PC-9 (cell line): ENCODE measurements around the gene TFAP2A. TPM values are rescaled to one million over a fixed set of nuclear protein-coding genes. Genes with fewer than 3 reads are reported as not detected.

Experiments
- BruUV-seq: library from RNA; stranded (reverse); fragments of 400-500 nt; replicated peaks from 2 replicates; lab custom pipeline; 2021; lab: Mats Ljungman, UMichigan
- CTCF ChIA-PET: fragments of 300-600 bp; sonication (Branson Sonifier 250); formaldehyde crosslinking; loops from one replicate; lab custom pipeline; 2022; ENCODE audit warnings: antibody characterized with exemption; lab: Charles Lee
- POLR2A ChIA-PET: fragments of 300-600 bp; sonication (Branson Sonifier 250); formaldehyde crosslinking; loops from one replicate; lab custom pipeline; 2022; ENCODE audit warnings: antibody characterized with exemption; ENCODE audit not compliant: unreplicated experiment; lab: Charles Lee
- DNase-seq, 2 experiments: peaks; one replicate each; pipeline versions ENCODE4 v3.0.0 to v3.0.0-alpha.2; 2015 to 2022; ENCODE audit warnings: mixed read lengths in 1 of 2
- H2AFZ ChIP-seq: fragments of 200-600 bp; sonication (generic); 2 replicates; pipeline ENCODE4 v1.8.1; 2017; ENCODE audit warnings: antibody characterized with exemption
- H3F3A ChIP-seq: fragments of 200-600 bp; sonication (generic); 2 replicates; pipeline ENCODE4 v1.8.1; 2017; ENCODE audit warnings: antibody characterized with exemption, mild to moderate bottlenecking, low read depth; ENCODE audit not compliant: insufficient read depth
- H3K27ac ChIP-seq: fragments of 200-600 bp; sonication (generic); 2 replicates; pipeline ENCODE4 v1.6.1; 2016; ENCODE audit warnings: mixed run types
- H3K27me3 ChIP-seq: fragments of 200-600 bp; sonication (generic); 2 replicates; pipeline ENCODE4 v1.6.1; 2016; ENCODE audit warnings: low read depth, mixed run types; ENCODE audit not compliant: insufficient read depth
- H3K36me3 ChIP-seq: fragments of 200-600 bp; sonication (generic); 2 replicates; pipeline ENCODE4 v1.6.1; 2016; ENCODE audit warnings: low read depth, mixed run types
- H3K4me1 ChIP-seq: fragments of 200-600 bp; sonication (generic); replicated peaks from 2 replicates; pipeline ENCODE4 v1.6.1; 2016; ENCODE audit warnings: mixed run types; ENCODE audit not compliant: insufficient read depth
- H3K4me2 ChIP-seq: fragments of 200-600 bp; sonication (generic); 2 replicates; pipeline ENCODE4 v1.6.1; 2017; ENCODE audit warnings: mixed run types
- H3K4me3 ChIP-seq: fragments of 200-600 bp; sonication (generic); 2 replicates; pipeline ENCODE4 v1.6.1; 2016; ENCODE audit warnings: mixed run types
- H3K79me2 ChIP-seq: fragments of 200-600 bp; sonication (generic); 2 replicates; pipeline ENCODE4 v1.6.1; 2017; ENCODE audit warnings: low read depth, mixed run types
- H3K9me2 ChIP-seq: fragments of 200-600 bp; sonication (generic); 2 replicates; pipeline ENCODE4 v1.8.1; 2017; ENCODE audit warnings: mild to moderate bottlenecking; ENCODE audit not compliant: insufficient read depth
- H3K9me3 ChIP-seq: fragments of 200-600 bp; sonication (generic); 2 replicates; pipeline ENCODE4 v1.8.1; 2016; ENCODE audit warnings: low read depth; ENCODE audit not compliant: insufficient read depth
- H4K20me1 ChIP-seq: fragments of 200-600 bp; sonication (generic); 2 replicates; pipeline ENCODE4 v1.8.1; 2017; ENCODE audit not compliant: insufficient read depth
- EZH2 ChIP-seq: fragments of 200-600 bp; sonication (generic); IDR thresholded peaks from 2 replicates; pipeline ENCODE4 v1.8.0; 2017; ENCODE audit warnings: antibody characterized with exemption, low read depth
- intact Hi-C: fragments of 100-400 bp; cut with micrococcal nuclease; formaldehyde crosslinking; loops from one replicate; pipeline ENCODE4 v1.10.0; 2022; ENCODE audit not compliant: unreplicated experiment
- total RNA-seq: library from RNA; stranded (reverse); gene quantifications from 2 replicates; pipeline ENCODE4 v1.2.3, GENCODE V29; 2021
- TF ChIP-seq, protein P1 (sequence below): fragments of 200-600 bp; sonication (generic); conservative IDR thresholded peaks from 2 replicates; pipeline ENCODE4 v1.6.1; 2017; ENCODE audit warnings: mixed run types, antibody characterized with exemption, mild to moderate bottlenecking, moderate library complexity

Gene TFAP2A
- total RNA-seq, 1 experiment from 2014 or later: 43.8 TPM

DNA sequence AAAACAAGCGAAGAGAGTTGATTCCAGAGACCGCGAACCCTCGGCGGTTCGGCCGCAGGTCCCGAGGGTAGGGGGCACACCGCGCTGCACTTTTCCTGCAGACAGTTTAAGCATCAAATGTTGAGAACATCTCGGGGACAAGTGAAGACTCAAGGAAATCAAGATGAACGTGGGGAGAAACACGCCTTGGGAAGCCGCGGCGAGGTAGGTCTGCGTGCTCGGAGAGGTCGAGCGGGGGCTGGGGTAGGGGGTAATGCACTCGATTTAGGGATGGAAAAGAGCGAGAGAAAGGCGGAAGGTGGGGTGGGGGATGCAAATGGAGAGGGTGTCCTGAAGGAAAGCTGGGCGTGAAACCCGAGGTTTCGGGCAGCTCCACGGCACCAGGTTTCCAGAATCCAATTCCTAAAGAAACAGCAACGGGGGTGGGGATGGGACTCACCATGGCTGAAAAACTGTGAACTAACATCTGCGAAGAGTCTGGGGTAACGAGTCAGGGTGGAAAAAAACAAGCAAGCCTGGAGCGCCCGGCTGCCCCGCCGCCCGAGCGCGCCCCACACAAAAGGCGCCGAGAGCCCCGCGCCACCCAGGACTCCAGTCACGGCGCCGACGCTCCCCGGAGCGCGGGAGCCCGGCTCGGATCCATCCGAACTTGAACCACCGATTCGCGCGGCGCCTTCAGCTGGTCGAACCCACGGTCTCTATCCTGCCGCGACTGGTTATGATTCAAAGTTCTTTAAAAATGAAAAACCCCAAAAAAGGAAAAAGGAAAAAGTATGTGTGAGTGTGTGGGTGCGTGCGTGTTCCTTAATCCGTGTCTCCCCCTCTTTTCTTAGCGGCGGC, 3.5 kb downstream of the TFAP2A start:
- peaks cover 33% of the 10 kb centered on the region for H3K4me1 ChIP-seq
- peak overlapping the region; percentile 74 for H3K4me2 ChIP-seq
- intact Hi-C loops: loop anchor here (5.0 to 10.0 kb wide), 2 partner anchors 909 to 1007 kb away; no protein-coding TSS in a partner anchor
- no peaks in the 10 kb centered on the region for H3K9me3 ChIP-seq
- H3K4me3 ChIP-seq: peak overlapping the region; percentile 88
- H2AFZ ChIP-seq: peak overlapping the region; percentile 70
- ChIA-PET POLR2A (interaction anchor here (0.7 kb wide), 1 partner anchor 929 kb away, joined by 5 read pairs; no protein-coding TSS in a partner anchor), CTCF (interaction anchor here (0.6 kb wide), 1 partner anchor 706 kb away, joined by 8 read pairs; no protein-coding TSS in a partner anchor)
- H3F3A ChIP-seq: peaks cover 25% of the 10 kb centered on the region
- peaks cover 10% of the 10 kb centered on the region; the same call in 1 of the 2 replicates for H3K36me3 ChIP-seq
- no peaks in the 10 kb centered on the region for H3K9me2 ChIP-seq
- no peaks in the 10 kb centered on the region for H4K20me1 ChIP-seq
- BruUV-seq: TSS peak; percentile 41
- DNase-seq: no peak
- no peaks in the 10 kb centered on the region for H3K27me3 ChIP-seq
- peak overlapping the region; percentile 89 for H3K27ac ChIP-seq
- TF ChIP-seq EZH2: no peak
- peaks cover 90% of the 10 kb centered on the region for H3K79me2 ChIP-seq

DNA sequence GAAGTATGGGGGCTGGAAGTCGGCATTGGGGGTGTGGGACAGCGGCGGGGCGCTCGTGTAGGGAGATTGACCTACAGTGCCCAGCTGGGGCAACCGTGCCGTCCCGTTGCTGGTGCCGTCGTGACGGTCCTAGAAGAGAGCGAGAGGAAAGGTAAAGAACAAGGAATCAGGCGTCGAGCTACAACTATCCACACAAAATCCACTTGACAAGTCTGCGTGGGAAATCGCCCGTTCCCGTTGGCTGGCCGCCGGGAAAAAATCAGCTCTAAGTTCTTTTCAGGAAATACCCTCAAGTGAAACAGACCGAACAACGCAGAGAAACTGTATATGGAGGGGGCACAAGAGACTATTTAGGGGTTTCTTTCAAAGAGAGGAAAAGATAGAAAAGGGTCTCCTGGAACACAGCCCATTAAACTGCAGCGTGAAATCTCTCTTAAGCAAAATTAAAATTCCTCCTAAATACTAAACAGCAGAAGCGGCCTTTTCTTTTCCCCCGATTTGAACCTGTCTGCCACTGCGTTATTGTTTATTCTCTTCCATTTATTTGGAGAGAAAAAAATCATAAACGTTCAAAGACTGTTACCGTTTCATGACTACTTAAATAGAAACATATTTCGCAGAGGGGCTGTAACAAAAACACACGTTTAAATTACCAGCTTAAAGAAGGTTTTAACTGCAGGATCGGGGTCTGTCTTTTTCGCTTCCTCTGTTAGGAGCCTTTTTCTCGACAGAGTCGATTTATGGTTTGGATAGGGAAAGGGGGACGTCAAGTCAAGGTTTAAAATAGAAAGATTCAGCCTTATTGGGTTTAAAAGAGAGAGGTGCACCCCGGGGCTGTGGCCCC, 4.4 kb downstream of the TFAP2A start:
- Histone ChIP-seq H3K4me3 (peak overlapping the region; percentile 88; the same call in 1 of the 2 replicates), H3K9me3 (no peaks in the 10 kb centered on the region), H2AFZ (no peak overlapping the region), H3K27ac (peak overlapping the region; percentile 89; the same call in 1 of the 2 replicates), H3K36me3 (peaks cover 13% of the 10 kb centered on the region; the same call in 1 of the 2 replicates), H3K79me2 (peaks cover 90% of the 10 kb centered on the region), H4K20me1 (no peaks in the 10 kb centered on the region), H3K27me3 (no peaks in the 10 kb centered on the region), H3F3A (peaks cover 29% of the 10 kb centered on the region), H3K9me2 (no peaks in the 10 kb centered on the region), H3K4me1 (peaks cover 42% of the 10 kb centered on the region), H3K4me2 (peak overlapping the region; percentile 74)
- intact Hi-C loops: loop anchor here (5.0 to 10.0 kb wide), 2 partner anchors 908 to 1006 kb away; no protein-coding TSS in a partner anchor
- ChIA-PET CTCF (interaction anchor here (0.6 kb wide), 2 partner anchors 705 to 1418 kb away, joined by 5 to 8 read pairs; no protein-coding TSS in a partner anchor), POLR2A (no interaction called here)
- DNase-seq: no peak
- BruUV-seq: no TSS peak
- TF ChIP-seq EZH2: no peak
- TF ChIP-seq, protein P1, sequence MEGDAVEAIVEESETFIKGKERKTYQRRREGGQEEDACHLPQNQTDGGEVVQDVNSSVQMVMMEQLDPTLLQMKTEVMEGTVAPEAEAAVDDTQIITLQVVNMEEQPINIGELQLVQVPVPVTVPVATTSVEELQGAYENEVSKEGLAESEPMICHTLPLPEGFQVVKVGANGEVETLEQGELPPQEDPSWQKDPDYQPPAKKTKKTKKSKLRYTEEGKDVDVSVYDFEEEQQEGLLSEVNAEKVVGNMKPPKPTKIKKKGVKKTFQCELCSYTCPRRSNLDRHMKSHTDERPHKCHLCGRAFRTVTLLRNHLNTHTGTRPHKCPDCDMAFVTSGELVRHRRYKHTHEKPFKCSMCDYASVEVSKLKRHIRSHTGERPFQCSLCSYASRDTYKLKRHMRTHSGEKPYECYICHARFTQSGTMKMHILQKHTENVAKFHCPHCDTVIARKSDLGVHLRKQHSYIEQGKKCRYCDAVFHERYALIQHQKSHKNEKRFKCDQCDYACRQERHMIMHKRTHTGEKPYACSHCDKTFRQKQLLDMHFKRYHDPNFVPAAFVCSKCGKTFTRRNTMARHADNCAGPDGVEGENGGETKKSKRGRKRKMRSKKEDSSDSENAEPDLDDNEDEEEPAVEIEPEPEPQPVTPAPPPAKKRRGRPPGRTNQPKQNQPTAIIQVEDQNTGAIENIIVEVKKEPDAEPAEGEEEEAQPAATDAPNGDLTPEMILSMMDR: no peak

DNA sequence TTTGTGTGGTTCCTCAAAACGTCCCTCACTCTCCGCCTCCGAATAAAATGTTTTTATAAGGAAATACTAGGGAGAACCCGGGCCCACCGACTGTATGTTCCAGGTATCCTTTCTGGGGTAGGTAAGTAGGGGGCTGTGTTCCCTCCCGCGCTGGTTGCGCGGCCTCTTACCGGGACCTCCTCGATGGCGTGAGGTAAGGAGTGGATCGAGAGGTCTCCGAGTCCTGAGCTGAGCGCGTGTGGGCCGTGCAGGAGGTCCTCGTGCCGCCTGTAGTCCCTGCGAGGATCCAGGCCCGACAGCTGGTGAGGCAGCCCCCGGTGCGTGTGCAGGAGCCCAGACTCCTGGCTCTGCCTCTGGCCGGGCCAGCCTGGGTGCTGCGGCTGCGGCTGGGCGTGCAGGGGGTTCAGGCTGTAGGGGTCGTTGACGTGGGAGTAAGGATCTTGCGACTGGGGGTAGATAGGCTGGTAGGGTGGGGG, 5.1 kb downstream of the TFAP2A start:
- Histone ChIP-seq H3F3A (peaks cover 33% of the 10 kb centered on the region), H3K4me2 (peak overlapping the region; percentile 74), H4K20me1 (no peaks in the 10 kb centered on the region), H3K27ac (peak overlapping the region; percentile 89), H3K4me3 (peak overlapping the region; percentile 88), H3K36me3 (peaks cover 14% of the 10 kb centered on the region; the same call in 1 of the 2 replicates), H3K9me2 (no peaks in the 10 kb centered on the region), H3K9me3 (no peaks in the 10 kb centered on the region), H2AFZ (no peak overlapping the region), H3K4me1 (peaks cover 49% of the 10 kb centered on the region), H3K79me2 (peaks cover 92% of the 10 kb centered on the region), H3K27me3 (no peaks in the 10 kb centered on the region)
- BruUV-seq: no TSS peak
- POLR2A ChIA-PET: no interaction called here
- DNase-seq: no peak
- CTCF ChIA-PET: interaction anchor here (0.6 kb wide), 1 partner anchor 1418 kb away, joined by 5 read pairs; no protein-coding TSS in a partner anchor
- intact Hi-C loops: loop anchor here (5.0 to 10.0 kb wide), 2 partner anchors 907 to 1005 kb away; no protein-coding TSS in a partner anchor
- TF ChIP-seq, protein P1: no peak
- TF ChIP-seq EZH2: no peak
